Measurements from ENCODE around the gene ANKDD1B.

- TF ChIP-seq POLR2A (IDR thresholded peaks at IDR 0.05): no peak
- TF ChIP-seq, protein P1, sequence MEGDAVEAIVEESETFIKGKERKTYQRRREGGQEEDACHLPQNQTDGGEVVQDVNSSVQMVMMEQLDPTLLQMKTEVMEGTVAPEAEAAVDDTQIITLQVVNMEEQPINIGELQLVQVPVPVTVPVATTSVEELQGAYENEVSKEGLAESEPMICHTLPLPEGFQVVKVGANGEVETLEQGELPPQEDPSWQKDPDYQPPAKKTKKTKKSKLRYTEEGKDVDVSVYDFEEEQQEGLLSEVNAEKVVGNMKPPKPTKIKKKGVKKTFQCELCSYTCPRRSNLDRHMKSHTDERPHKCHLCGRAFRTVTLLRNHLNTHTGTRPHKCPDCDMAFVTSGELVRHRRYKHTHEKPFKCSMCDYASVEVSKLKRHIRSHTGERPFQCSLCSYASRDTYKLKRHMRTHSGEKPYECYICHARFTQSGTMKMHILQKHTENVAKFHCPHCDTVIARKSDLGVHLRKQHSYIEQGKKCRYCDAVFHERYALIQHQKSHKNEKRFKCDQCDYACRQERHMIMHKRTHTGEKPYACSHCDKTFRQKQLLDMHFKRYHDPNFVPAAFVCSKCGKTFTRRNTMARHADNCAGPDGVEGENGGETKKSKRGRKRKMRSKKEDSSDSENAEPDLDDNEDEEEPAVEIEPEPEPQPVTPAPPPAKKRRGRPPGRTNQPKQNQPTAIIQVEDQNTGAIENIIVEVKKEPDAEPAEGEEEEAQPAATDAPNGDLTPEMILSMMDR (IDR thresholded peaks at IDR 0.05): no peak
These were observed 53.7 kb downstream of the ANKDD1B start for GRCh38 chr5:75664979-75665378.

Measured in right lobe of liver (tissue), 4 donors.